Activated gamma-delta T cell treated with Interleukin-2 at 50 U/mL for 16 hours (primary cell): Measurements from ENCODE around the gene GNAS-AS1.

ENCODE experiments used
- DNase-seq: peaks from one replicate; pipeline ENCODE4 v3.0.0-alpha.2; 2020

The GNAS-AS1 gene

DNA sequence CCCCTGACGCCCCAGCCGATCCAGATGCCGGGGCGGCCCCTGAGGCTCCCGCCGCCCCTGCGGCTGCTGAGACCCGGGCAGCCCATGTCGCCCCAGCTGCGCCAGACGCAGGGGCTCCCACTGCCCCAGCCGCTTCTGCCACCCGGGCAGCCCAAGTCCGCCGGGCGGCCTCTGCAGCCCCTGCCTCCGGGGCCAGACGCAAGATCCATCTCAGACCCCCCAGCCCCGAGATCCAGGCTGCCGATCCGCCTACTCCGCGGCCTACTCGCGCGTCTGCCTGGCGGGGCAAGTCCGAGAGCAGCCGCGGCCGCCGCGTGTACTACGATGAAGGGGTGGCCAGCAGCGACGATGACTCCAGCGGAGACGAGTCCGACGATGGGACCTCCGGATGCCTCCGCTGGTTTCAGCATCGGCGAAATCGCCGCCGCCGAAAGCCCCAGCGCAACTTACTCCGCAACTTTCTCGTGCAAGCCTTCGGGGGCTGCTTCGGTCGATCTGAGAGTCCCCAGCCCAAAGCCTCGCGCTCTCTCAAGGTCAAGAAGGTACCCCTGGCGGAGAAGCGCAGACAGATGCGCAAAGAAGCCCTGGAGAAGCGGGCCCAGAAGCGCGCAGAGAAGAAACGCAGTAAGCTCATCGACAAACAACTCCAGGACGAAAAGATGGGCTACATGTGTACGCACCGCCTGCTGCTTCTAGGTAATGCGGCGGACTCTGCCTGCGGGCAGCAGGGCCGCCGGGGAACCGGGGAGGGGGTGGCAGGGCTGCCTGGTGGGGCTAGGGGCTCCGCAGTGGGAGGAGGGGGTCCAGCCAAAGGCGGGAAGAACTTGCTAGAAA lies 4.2 kb upstream of the GNAS-AS1 start:
- no peak for DNase-seq

- DNase-seq, result no peak
Observed at GRCh38 chr20:58853976-58854637, 3.4 kb upstream of the GNAS-AS1 start.

- DNase-seq, result no peak
Observed at GRCh38 chr20:58853466-58853865, 2.8 kb upstream of the GNAS-AS1 start.

GRCh38 chr20:58852543-58853271 lies 2.0 kb upstream of the GNAS-AS1 start, which contains the start of gene GNAS:
GNAS (plus strand) TSS chr20:58852716.
- no peak for DNase-seq

- no peak for DNase-seq
Observed at GRCh38 chr20:58851969-58852458, 1.3 kb upstream of the GNAS-AS1 start.

DNA sequence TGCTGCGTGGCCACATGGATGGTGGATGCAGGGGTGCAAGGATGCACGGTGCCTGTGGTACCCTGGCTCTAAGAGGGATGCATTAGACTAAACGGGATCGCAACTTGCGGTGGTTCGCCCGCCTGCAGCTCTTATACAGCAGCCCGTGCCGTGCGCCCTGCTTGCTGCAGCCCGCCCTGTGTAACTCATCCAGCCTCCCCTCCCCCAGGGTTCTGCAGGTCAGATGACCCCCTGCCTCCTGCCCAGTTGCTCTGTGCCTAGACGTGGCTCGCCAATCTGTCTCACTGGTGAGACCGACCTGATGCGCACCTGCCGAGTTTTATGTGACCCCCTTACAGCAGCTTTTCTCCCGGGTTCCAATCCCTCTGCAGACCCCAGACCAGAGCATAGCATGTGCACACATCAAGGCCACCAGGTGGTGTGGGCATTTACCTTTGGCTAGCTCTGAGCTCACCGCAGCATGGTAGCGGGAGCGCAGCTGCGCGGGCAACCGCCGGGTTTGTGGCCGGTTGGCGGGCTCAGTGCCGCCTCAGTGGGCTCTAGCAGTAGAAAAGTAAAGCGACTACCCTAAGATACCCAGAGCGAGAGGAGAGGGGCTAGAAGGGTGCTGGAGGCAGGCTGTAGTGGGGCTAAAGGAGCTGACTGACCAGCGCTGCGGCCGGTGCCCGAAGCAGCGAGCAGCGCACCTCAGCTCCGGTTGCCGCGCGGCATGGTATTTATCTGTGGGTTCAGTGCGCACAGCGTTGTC lies 693 bp upstream of the GNAS-AS1 start:
- no peak for DNase-seq

DNA sequence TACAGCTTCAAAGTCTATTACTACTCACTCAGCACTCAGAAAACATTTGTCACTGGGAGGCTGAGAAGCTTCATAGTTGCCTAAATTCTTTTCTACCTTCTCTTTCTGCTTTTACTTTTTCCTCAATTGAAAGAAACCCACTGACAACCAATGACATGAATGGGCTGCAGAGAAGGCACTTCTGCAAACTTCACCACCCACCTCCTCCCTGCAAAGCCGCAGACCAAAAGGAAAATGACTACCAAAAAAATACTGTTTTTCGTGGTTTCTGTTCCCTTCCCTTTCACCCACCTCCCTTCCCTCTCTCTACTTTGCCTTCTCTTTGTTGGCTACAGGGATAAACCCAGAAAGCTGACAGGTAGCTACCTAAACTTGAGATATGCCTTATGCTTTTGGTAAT lies 3.2 kb downstream of the GNAS-AS1 start:
- no peak for DNase-seq

GRCh38 chr20:58845706-58846105 lies 5.0 kb downstream of the GNAS-AS1 start:
- no peak for DNase-seq

GRCh38 chr20:58843128-58843556 lies 7.6 kb downstream of the GNAS-AS1 start:
- DNase-seq, result no peak

- DNase-seq, result no peak
Observed at GRCh38 chr20:58842276-58842675, 8.4 kb downstream of the GNAS-AS1 start.

DNA sequence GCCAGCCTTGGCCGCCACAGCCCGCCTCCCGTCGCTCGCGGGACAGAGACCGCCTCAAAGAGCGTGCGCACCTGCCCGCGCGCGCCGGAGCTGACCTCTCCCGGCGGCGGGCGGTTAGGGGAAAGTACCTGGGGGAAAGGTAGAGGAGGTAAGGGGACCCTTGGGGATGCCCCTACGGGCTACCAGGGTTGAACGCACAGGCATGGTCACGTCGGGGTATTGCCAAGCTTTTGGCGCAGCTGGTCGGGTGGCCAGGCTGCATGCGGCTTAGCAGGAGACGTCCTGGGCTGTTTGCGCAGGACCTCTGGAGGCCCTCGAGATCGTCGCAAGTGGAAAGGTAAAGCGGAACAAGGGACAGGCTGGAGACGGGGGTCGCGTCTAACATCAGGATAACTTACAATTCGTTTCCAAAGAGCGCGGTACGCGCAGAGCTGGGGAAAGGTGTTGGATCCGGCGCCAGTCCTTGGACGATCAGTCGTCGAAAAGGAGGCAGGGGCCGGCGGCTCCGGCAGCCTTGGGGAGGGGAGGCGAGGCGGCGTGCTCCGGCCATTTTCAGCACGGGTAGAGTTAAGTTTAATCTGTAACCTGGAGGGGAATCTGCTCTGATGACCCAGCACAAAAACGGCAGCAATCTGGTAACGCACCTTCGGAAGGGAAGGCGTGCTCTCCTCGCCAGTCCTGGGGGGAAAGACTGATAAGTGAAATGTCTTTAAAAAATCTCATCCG lies 9.0 kb downstream of the GNAS-AS1 start:
- no peak for DNase-seq

DNA sequence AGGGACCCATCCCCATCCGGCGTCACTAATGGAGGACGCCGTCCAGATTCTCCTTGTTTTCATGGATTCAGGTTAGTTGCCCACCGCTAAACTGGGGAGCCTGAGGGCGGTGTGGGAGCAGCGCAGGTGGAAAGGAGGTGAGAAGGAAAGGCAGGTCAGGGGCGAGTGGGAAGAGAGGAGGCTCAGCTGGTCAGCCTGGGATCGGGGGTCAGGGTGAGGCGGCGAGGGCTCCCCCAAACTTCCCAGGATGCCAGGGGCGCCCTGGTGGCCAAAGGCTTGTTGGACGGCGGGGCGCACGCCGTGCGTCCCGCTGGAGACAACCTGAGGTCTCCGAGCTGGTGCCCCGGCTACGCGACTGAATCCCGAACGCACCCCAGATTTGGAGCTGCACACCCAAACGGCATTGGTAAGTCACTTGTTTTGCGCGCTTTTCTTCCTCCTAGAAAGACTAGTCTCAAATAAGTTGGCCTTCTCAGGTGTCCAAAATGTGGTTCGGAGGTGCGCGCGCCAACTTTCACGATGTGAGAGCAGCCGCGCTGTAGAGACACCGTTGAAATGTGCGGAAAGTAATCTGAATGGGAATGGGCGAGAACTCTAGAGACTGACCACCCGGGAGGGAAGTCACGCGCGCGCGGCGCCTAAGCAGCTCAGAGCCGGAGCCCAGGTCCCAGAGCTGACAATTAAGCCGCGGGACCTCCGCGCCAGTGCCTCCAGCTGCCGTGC lies 9.7 kb downstream of the GNAS-AS1 start:
- no peak for DNase-seq

DNA sequence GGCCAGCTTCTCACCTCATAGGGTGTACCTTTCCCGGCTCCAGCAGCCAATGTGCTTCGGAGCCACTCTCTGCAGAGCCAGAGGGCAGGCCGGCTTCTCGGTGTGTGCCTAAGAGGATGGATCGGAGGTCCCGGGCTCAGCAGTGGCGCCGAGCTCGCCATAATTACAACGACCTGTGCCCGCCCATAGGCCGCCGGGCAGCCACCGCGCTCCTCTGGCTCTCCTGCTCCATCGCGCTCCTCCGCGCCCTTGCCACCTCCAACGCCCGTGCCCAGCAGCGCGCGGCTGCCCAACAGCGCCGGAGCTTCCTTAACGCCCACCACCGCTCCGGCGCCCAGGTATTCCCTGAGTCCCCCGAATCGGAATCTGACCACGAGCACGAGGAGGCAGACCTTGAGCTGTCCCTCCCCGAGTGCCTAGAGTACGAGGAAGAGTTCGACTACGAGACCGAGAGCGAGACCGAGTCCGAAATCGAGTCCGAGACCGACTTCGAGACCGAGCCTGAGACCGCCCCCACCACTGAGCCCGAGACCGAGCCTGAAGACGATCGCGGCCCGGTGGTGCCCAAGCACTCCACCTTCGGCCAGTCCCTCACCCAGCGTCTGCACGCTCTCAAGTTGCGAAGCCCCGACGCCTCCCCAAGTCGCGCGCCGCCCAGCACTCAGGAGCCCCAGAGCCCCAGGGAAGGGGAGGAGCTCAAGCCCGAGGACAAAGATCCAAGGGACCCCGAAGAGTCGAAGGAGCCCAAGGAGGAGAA lies 10.5 kb downstream of the GNAS-AS1 start:
- no peak for DNase-seq

GRCh38 chr20:58839474-58839874 lies 11.2 kb downstream of the GNAS-AS1 start:
- peak; percentile 20 for DNase-seq

DNA sequence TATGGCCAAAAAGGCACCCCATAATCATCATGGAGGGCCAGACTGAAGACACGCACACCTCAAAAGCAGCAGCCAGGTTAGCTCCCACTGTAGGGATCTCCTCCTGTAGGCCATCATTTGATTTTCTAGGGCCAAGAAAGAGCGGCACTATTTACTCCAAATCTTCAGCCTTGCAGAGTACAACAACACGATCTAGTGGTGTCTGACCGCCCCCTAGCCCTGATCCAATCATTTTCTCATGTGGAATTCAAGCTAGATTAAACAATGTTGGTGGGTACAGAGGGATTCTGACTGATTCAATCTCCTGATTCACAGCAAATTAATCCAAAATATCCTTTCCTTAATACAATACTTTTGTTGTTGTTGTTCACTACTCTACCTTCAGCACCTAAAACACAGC lies 12.5 kb downstream of the GNAS-AS1 start:
- DNase-seq, result no peak

GRCh38 chr20:58837717-58838116 lies 13.0 kb downstream of the GNAS-AS1 start:
- DNase-seq, result no peak

DNA sequence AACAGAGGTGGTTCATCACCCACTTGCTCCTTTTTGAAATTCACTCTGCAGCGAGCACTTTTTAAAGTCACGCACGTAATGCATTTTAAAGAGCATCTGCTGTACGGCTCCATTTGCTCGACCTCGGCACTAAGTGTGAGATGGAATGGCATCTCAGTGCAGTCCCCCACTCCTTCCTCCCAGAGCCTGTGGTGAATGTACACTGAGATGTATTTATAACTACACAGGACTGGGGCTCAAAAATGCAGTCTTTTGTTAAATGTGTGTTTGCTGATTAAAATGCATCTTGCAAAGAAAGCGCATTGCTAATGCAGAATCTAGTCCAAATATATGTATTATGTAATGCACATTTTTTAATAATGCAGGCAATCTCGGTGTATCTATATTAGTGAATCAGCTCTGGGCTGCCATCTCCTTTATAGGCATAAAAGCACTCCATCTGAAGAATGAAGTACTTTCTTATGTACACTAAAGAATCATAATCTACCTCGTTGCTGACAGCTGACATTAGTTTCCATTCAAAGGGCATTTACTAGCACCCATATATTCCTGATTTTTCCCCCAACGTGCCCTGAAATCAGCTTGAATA lies 14.0 kb downstream of the GNAS-AS1 start:
- DNase-seq, result no peak

DNA sequence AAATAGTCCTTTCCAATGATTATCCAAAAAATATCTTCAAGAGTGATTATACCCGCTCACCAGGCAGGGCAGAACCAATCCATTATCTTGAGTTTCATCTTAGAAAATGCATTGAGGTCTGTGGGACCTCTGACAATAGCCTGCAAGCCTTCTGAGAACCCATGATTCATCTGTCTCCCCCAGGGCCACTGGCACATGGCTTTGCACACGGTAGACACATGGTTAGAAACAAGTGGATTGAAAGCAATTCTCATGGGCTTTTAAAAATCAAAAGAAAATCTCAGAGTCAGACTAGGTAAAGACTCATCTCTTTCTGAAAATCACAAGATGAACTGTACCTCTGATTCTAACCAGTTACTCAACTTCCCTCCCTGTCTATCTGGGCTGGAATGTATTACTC lies 15.5 kb downstream of the GNAS-AS1 start:
- DNase-seq, result no peak

GRCh38 chr20:58833921-58834320 lies 16.8 kb downstream of the GNAS-AS1 start:
- DNase-seq, result no peak

DNA sequence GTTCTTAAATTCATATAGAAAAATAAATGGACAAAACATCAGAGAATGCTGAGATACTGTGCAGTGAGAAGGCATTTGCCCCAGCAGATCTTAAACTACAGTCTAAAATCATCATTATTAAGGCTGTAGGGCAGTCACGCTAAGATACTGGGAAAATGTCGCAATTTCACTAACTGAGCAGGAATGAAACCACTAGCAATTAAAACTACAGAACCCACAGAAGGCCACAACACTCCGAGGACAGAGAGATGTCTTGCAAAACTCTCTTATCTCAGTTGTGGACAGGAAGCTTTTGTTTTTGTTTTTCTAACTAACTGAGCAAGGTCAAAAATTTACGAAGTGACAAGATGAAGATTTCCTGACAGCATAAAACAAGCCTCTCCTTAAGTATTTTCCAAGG lies 18.2 kb downstream of the GNAS-AS1 start:
- DNase-seq, result no peak
